ENCODE data around the gene YEATS4.

Gene YEATS4

DNA sequence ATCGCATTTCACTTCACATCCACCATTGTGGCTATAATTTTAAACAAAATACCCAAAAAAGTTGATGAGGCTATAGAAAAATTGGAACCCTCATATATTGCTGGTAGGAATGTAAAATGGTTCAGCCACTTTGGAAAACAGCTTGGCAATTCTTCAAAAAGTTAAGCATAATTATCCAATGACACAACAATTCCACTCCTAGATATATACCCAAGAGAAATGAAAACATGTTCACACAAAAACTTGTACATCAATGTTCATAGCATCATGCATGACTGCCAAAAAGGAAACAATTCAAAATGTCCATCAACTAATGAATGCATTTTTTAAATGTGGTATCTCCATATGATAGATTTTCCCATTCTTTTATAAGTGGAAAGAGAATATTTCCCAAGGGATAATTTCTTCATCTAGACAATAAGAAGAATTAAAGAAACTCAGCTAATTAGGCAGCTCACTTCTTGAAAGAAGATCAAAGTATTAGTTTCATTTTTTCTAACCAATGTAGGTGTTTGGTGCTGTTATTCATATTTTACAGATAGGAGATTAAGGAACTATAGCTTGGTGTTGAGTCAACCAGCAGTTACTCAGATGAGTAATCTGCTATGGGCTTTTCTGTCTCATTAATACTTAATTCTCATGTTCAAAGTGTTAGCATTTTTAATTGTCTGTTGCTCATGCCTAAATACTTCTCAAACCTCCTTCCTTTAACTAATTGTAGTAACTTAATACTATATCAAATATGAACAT is 32.8 kb downstream of the YEATS4 start:
- DNase-seq (ENCODE audit: low read depth): no peak

DNA sequence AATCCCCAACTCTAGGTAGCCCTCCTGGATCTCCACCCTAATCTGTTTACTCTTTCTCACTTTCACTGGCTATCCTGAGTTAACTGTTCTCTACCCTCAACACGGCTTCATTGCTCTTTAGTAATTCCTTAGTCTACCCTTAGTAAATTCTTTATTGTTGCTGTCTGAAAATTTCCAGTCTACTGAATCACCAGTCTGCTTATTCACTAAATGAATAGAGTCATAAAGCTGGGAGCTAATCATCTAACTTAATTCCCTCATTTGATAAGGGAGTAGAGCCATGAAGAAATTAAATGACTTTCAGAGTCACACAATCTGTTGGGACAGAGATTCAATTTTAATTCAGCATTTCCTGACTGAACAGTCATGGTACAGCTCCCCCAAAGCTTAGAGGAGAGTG is 36.5 kb downstream of the YEATS4 start:
- no peak for DNase-seq (ENCODE audit: low read depth)

GRCh38 chr12:69396963-69397362 is 37.4 kb downstream of the YEATS4 start:
- DNase-seq (ENCODE audit: low read depth): no peak

DNA sequence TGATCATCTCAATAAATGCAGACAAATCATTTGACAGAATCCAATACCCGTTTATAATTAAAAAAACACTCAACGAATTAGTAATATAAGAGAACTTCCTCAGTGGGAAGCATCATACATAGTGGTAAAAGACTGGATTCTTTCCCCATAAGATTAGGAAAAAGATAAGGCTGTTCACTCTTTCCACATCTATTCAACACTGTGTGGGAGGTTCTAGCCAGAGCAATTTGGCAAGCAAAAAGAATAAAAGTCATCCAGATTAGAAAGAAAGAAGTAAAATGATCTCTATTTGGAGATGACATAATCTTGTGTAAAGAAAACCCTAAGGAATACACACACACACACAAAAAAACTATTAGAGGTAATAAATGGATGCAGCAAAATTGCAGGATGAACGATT is 38.4 kb downstream of the YEATS4 start:
- no peak for DNase-seq (ENCODE audit: low read depth)

- no peak for DNase-seq (ENCODE audit: low read depth)
These were observed 42.4 kb downstream of the YEATS4 start for GRCh38 chr12:69401940-69402339.

- DNase-seq (ENCODE audit: low read depth): no peak
These were observed 45.5 kb downstream of the YEATS4 start for GRCh38 chr12:69404851-69405565.

DNA sequence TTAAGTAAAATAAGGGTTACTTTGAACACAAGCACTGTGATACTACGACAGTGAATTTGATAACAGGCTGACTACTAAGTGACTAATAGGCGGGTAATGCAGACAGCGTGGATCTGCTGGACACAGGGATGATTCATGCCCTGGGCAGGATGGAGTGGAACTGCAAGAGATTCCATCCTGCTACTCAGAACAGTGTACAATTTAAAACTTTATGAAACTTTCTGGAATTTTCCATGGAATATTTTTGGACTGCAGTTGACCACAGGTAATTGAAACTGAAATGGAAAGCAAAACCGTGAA is 46.0 kb downstream of the YEATS4 start:
- DNase-seq (ENCODE audit: low read depth): no peak

DNA sequence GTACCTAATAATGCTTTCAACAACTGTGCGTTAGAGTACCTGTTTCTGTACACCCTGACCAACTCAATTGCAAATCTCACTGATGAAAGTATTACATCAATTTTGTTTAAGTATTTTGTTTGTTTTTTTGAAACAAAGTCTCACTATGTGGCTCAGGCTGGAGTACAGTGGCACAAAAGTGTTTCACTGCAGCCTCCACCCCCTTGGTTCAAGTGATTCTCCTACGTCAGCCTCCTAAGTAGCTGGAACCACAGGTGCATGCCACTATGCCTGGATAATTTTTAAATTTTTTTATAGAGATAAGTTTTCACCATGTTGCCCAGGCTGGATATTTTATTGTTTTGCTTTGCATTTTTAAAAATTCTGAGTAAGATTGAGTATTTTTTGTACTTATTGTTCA is 46.7 kb downstream of the YEATS4 start:
- DNase-seq (ENCODE audit: low read depth): no peak

- DNase-seq (ENCODE audit: low read depth): no peak
These were observed 51.0 kb downstream of the YEATS4 start for GRCh38 chr12:69410571-69410970.

DNA sequence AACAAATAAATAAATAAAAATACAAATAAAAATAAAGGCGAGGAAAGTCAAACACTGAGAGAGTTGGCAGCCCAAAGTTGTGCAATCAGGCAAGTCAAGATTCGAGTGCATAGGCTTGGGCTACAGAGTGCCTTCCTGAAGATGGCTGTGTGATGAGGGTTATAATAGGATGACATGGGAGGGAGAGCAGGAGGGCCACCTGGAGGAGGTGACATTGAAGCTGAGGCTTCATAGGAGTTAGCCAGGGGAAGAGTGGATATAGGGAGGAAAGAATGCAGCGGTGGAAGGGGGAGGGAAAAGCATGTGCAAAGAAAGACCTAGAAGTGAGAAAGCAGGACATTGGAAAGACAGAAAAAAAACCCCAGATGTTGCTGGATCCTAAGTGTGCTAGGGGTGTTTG is 53.1 kb downstream of the YEATS4 start:
- no peak for DNase-seq (ENCODE audit: low read depth)

GRCh38 chr12:69415471-69416275 is 56.1 kb downstream of the YEATS4 start:
- no peak for DNase-seq (ENCODE audit: low read depth)

DNA sequence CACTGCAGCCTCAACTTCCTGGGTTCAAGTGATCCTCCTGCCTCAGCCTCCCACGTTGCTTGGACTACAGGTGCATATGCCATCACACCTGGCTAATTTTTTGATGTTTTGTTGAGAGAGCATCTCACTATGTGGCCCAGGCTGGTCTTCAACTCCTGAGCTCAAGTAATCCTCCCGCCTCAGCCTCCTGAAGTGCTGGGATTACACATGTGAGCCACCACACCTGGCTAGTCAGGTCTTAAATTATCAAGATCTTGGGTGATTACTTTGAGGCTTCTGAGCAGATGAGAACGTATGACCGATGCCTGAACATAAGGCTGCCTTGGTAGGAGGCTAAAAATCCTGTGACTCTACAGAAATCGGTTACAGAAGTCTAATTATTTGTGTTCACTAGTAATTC is 57.7 kb downstream of the YEATS4 start:
- DNase-seq (ENCODE audit: low read depth): no peak

DNA sequence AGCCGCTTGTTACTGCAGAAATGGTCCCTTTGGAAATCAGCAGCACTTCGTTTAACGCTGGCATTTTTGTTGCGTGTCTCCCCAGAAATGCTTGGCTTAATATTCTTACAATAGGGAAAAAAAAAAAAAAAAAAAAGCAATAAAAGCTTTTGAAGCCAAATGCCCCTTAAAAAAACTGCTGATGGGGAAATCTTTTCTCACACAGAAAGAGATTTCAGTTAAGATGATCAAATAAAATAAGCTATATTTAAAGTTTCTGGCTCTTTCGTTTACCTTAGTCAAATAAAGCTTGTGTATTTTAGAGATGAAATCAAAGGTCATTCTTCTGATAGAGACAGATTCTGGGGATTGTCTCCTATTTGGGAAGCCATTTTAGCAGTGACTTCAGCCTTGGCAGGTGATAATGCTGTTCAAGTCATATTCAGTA is 58.2 kb downstream of the YEATS4 start:
- no peak for DNase-seq (ENCODE audit: low read depth)

- DNase-seq (ENCODE audit: low read depth): no peak
These were observed 60.2 kb downstream of the YEATS4 start for GRCh38 chr12:69419701-69420100.

DNA sequence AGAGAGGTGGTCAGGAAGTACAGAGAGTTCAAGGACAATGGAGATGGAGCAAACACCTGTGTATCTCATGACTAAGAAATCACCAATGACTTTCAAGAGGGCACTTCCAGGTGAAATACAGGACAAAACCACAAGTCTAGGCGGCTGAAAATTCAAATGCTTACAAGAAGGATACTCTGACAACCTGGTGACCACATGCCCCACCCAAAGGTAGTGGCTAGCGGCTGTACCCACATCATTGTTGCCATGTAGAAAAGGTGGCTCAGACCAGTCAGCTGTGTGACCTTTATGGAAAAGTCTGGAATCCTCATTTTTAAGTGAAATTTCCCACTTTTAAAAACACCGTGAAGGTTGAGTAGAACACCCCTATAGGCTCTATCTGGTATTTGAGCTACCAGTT is 62.0 kb downstream of the YEATS4 start:
- no peak for DNase-seq (ENCODE audit: low read depth)

- DNase-seq (ENCODE audit: low read depth): no peak
These were observed 63.7 kb downstream of the YEATS4 start for GRCh38 chr12:69423037-69423905.

DNA sequence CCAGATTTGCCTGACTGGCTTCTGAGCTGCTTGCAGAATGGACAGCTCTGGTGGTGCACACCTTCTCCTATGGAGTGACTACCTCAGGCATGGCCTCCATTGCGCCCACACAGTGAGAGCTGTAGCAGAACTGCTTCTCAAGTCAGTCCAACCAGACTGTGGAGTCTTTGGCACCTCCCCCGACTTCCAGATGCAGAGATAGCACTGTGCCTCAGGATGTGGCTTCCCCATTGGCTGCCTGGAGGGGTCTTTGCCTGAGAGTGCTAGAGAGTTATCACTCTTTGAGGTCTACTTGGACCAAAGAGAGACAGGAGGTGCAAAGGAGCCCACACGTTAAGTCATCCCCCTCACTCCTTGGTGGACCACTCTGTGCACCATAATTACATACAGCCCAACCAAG is 65.9 kb downstream of the YEATS4 start:
- no peak for DNase-seq (ENCODE audit: low read depth)

- DNase-seq (ENCODE audit: low read depth): no peak
These were observed 69.0 kb downstream of the YEATS4 start for GRCh38 chr12:69428351-69429073.

GRCh38 chr12:69430942-69431590 is 71.5 kb downstream of the YEATS4 start:
- no peak for DNase-seq (ENCODE audit: low read depth)

DNA sequence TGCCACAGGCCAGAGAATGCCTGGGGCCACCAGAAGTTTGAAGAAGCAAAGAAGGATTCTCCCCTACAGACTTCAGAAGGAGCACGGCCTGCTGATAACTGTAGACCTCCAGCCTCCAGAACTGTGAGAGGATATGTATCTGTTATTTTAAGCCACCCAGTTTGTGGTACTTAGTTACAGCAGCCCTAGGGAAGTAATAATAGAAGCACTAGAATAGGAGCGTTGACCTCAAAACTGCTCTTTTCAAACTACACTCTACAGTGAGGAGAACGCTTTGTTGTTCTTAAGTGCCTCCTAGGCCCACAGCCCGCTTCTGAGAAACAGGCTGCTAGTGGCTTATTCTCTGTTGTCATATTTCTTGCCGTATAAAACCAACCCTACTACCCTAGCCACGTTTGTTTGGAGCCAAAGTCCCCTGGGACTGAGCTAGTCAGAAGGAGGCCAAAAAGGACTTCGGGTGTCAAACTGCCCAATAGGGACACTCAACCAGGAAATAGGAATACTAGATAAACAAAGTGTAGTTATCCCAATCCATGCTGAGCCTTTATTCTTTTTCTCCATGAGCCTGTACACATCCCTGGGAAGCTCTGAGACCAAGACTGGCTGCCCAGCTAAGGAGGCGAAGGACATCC is 72.2 kb downstream of the YEATS4 start:
- no peak for DNase-seq (ENCODE audit: low read depth)

All from activated T-cell treated with anti-CD3 and anti-CD28 coated beads for 48 hours (primary cell).